ENCODE results near the gene GALNT2. TPM values are rescaled to one million over a fixed set of nuclear protein-coding genes. Genes with fewer than 3 reads are reported as not detected.

The GALNT2 gene
- total and polyA plus RNA-seq, 9 of the 15 experiments (the other 6 are each of a cell fraction or from before 2014, with no cell fraction given): 1.6 to 106 (median 51.9) TPM

- TF ChIP-seq ETV6 (IDR thresholded peaks at IDR 0.05; ENCODE audit: borderline replicate concordance in 1 of 2, low read depth in 2 of 2, low read length in 1 of 2) (no peak), ETV6 (CRISPR knock-in tag; IDR thresholded peaks at IDR 0.05; ENCODE audit: borderline replicate concordance) (no peak), HMG20B (CRISPR knock-in tag; IDR thresholded peaks at IDR 0.05) (no peak), E2F1 (CRISPR knock-in tag; IDR thresholded peaks at IDR 0.05) (no peak), E2F8 (IDR thresholded peaks at IDR 0.05; ENCODE audit: low read depth, partially characterized antibody) (no peak), TCF7L2 (IDR thresholded peaks at IDR 0.05; ENCODE audit: low read depth, low read length) (no peak), CHD4 (IDR thresholded peaks at IDR 0.05; ENCODE audit: insufficient read depth, insufficient replicate concordance, low read depth, low read length, poor library complexity, severe bottlenecking) (no peak), ZBTB5 (IDR thresholded peaks at IDR 0.05) (0 out of 2 replicates have a peak, but pooled peaks have one; percentile 19), HNRNPLL (IDR thresholded peaks at IDR 0.05; ENCODE audit: low read depth, low read length, poor library complexity, severe bottlenecking) (no peak), HCFC1 (IDR thresholded peaks at IDR 0.05; ENCODE audit: low read depth, low read length) (no peak), ZBED1 (IDR thresholded peaks at IDR 0.05) (no peak), ZNF695 (CRISPR knock-in tag; IDR thresholded peaks at IDR 0.05) (no peak), NFIC (IDR thresholded peaks at IDR 0.05) (0 out of 2 replicates have a peak, but pooled peaks have one; percentile 6), SAP30 (IDR thresholded peaks at IDR 0.05; ENCODE audit: borderline replicate concordance, insufficient read depth, low read depth, low read length, poor library complexity, severe bottlenecking) (no peak), MED1 (CRISPR knock-in tag; IDR thresholded peaks at IDR 0.05; ENCODE audit: borderline replicate concordance) (no peak), NFE2 (IDR thresholded peaks at IDR 0.05; ENCODE audit: low read depth) (peak; percentile 86), HEY1 (CRISPR knock-in tag; IDR thresholded peaks at IDR 0.05; ENCODE audit: borderline replicate concordance) (no peak)
These were observed 89.0 kb downstream of the GALNT2 start (continued) for GRCh38 chr1:230156068-230156467.

All from K562 (cell line).